ENCODE results near the gene TMBIM6.
A peak's percentile ranks its signal among the peaks of the same experiment; 100 is the strongest.

The TMBIM6 gene

DNA sequence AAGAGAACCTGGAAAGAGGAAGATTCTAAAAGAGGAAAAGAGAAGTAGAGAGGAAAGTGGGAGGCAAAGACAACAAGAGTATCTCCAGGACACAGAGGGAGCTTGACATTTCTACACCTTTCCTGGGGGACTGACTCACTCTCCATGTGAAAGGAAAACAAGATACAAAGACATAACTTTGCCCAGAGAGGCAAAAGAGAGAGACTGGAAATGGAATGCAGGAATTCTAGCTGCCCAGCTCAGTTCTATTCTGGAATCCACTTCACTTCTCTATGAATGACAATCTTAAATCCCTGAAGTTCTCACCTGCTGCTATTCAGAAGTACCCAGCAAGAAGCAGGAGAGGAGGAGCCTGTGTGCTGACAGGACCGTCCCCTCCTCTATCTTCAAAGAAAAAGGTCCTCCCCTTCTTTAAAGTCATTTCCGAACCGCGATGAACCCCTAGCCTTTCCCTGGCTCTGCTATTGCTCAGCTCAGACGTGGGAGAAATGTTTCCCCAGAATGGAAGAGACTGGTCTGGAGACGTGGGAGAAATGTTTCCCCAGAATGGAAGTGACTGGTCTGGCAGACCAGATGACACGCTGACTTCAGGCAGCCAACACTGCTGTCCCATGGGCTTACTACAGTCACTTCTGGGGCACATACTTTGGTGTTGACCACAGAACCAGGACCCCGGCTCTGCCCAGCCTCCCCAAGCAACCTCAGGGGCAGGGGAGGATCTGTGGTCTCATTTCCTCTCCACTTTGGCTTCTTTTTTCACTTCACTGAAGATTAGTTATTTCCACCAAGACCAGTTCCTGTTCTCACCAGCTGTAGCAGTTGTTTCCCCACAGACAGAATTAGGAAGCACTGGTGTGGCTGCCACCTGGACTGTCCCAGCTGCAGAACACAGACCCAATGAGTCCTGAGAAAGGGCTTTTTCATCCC, 42.5 kb upstream of the TMBIM6 start:
- Histone ChIP-seq H3K4me3 (ENCODE audit: low read length) (no peak overlapping the region), H3K23ac (ENCODE audit: low read length) (no peak overlapping the region), H2BK15ac (replicated peaks; ENCODE audit: low read depth) (no peak overlapping the region), H2BK5ac (ENCODE audit: low read length) (peak overlapping the region; percentile 28), H3K4me2 (ENCODE audit: low read length) (peak overlapping the region; percentile 3), H3K56ac (ENCODE audit: low read length) (peak overlapping the region; percentile 26), H3K79me2 (ENCODE audit: control insufficient read depth, insufficient read depth, low read length) (peaks cover 32% of the 10 kb centered on the region), H2BK120ac (ENCODE audit: low read depth, low read length) (no peak overlapping the region), H3K4me1 (ENCODE audit: control insufficient read depth, low read depth, low read length) (peaks cover 20% of the 10 kb centered on the region), H3K4ac (ENCODE audit: low read depth, low read length) (no peak overlapping the region), H2AK5ac (ENCODE audit: low read length) (no peak overlapping the region), H4K8ac (ENCODE audit: low read depth, low read length) (no peak overlapping the region), H3K79me1 (ENCODE audit: low read length) (peaks cover 14% of the 10 kb centered on the region), H4K5ac (ENCODE audit: low read length) (no peak overlapping the region), H3K36me3 (ENCODE audit: control insufficient read depth, insufficient read depth, low read length) (no peaks in the 10 kb centered on the region), H3K18ac (ENCODE audit: low read length) (peak overlapping the region; percentile 16), H3K27me3 (ENCODE audit: insufficient read depth, low read length, poor library complexity) (no peaks in the 10 kb centered on the region), H3K27ac (ENCODE audit: low read depth, low read length) (peak overlapping the region; percentile 52), H3K9ac (ENCODE audit: low read length) (peak overlapping the region; percentile 49)
- no CpG with 5 or more reads among the region's 8 CpGs for WGBS (ENCODE audit: extremely low coverage, insufficient coverage, low lambda C conversion rate)
- DNase-seq: peak; percentile 86

DNA sequence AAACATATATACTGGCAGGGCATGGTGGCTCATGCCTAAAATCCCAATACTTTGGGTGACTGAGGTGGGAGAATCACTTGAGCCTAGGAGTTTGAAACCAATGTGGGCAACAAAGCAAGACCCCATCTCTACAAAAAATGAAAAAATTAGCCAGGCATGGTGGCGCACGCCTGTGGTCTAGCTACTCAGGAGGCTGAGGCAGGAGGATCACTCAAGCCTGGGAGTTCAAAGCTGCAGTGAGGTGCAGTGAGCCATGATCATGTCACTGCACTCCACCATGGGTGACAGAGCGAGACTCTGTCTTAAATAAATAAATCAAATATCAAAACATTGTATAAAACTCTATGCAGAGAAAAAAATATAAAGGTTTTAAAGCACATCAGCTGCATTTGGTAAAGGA, 39.3 kb upstream of the TMBIM6 start:
- Histone ChIP-seq H3K27me3 (ENCODE audit: insufficient read depth, low read length, poor library complexity) (no peaks in the 10 kb centered on the region), H4K8ac (ENCODE audit: low read depth, low read length) (no peak overlapping the region), H3K18ac (ENCODE audit: low read length) (no peak overlapping the region), H3K23ac (ENCODE audit: low read length) (no peak overlapping the region), H3K79me2 (ENCODE audit: control insufficient read depth, insufficient read depth, low read length) (peaks cover 44% of the 10 kb centered on the region), H3K27ac (ENCODE audit: low read depth, low read length) (no peak overlapping the region), H3K4me1 (ENCODE audit: control insufficient read depth, low read depth, low read length) (peaks cover 30% of the 10 kb centered on the region), H3K79me1 (ENCODE audit: low read length) (peaks cover 20% of the 10 kb centered on the region), H4K5ac (ENCODE audit: low read length) (no peak overlapping the region), H3K36me3 (ENCODE audit: control insufficient read depth, insufficient read depth, low read length) (no peaks in the 10 kb centered on the region), H3K4me2 (ENCODE audit: low read length) (no peak overlapping the region), H2AK5ac (ENCODE audit: low read length) (no peak overlapping the region), H3K4me3 (ENCODE audit: low read length) (no peak overlapping the region), H3K9ac (ENCODE audit: low read length) (no peak overlapping the region), H2BK5ac (ENCODE audit: low read length) (no peak overlapping the region), H2BK15ac (replicated peaks; ENCODE audit: low read depth) (no peak overlapping the region), H3K56ac (ENCODE audit: low read length) (no peak overlapping the region), H3K4ac (ENCODE audit: low read depth, low read length) (no peak overlapping the region), H2BK120ac (ENCODE audit: low read depth, low read length) (no peak overlapping the region)
- WGBS (ENCODE audit: extremely low coverage, insufficient coverage, low lambda C conversion rate): no CpG with 5 or more reads among the region's 3 CpGs
- DNase-seq: no peak

DNA sequence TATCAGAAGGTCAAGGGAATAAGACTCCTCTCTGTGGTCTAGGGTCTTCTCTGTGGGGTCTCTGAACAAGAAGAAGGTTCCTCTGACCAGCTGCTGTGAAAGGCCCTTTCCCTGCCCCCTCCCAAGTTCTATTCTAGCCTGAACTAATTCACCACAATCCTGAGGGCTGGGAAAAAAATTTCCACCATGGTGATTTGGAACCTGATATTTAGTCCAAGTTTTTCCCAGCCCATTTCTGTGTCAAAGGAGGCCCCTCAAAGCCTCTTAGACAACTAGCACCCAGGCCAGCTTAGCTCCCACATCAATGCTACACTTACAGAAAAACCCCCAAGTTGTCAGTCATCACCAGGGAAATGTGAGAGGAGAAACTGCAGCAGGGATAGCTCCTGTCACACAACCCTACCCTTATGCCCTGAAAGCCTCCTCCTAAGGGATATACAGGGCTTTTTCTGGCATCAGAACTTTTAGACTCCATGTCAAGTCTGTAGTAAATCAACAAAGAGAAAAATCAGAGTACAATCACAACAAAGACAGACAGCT, 38.6 kb upstream of the TMBIM6 start:
- H4K5ac ChIP-seq (ENCODE audit: low read length): no peak overlapping the region
- H3K79me1 ChIP-seq (ENCODE audit: low read length): peaks cover 18% of the 10 kb centered on the region
- peak overlapping the region; percentile 11 for H3K27ac ChIP-seq (ENCODE audit: low read depth, low read length)
- no peak overlapping the region for H3K18ac ChIP-seq (ENCODE audit: low read length)
- H3K4ac ChIP-seq (ENCODE audit: low read depth, low read length): no peak overlapping the region
- peaks cover 27% of the 10 kb centered on the region for H3K4me1 ChIP-seq (ENCODE audit: control insufficient read depth, low read depth, low read length)
- H2BK15ac ChIP-seq (replicated peaks; ENCODE audit: low read depth): no peak overlapping the region
- no peak overlapping the region for H3K9ac ChIP-seq (ENCODE audit: low read length)
- no peak overlapping the region for H2AK5ac ChIP-seq (ENCODE audit: low read length)
- no peak overlapping the region for H3K4me2 ChIP-seq (ENCODE audit: low read length)
- H3K4me3 ChIP-seq (ENCODE audit: low read length): no peak overlapping the region
- no peak overlapping the region for H3K23ac ChIP-seq (ENCODE audit: low read length)
- no peak overlapping the region for H2BK5ac ChIP-seq (ENCODE audit: low read length)
- H3K79me2 ChIP-seq (ENCODE audit: control insufficient read depth, insufficient read depth, low read length): peaks cover 40% of the 10 kb centered on the region
- no peaks in the 10 kb centered on the region for H3K36me3 ChIP-seq (ENCODE audit: control insufficient read depth, insufficient read depth, low read length)
- H2BK120ac ChIP-seq (ENCODE audit: low read depth, low read length): no peak overlapping the region
- no peak for DNase-seq
- H4K8ac ChIP-seq (ENCODE audit: low read depth, low read length): no peak overlapping the region
- H3K27me3 ChIP-seq (ENCODE audit: insufficient read depth, low read length, poor library complexity): no peaks in the 10 kb centered on the region
- H3K56ac ChIP-seq (ENCODE audit: low read length): no peak overlapping the region

DNA sequence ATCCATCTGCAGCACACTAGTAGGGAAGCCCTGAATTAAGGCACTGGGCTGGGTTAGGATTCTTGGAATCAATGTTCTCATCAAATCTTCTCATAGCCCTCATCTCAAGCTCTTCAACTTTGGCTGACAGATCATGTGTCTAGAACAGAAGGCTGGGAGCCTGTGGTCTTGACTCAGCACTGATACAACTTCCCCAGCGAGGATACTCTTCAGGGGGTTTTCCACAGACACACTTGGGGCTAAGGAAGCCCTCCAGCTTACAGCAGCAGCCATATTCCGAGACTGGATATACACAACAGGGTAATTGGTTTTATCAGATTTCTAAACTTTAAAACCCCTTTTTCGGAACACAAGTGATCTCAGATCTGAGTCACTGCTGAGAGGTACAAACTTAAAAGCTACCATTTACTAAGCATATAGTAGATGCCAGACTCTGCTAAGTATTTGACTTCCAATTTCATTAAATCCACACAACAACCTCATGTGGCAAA, 37.7 kb upstream of the TMBIM6 start:
- Histone ChIP-seq H3K79me2 (ENCODE audit: control insufficient read depth, insufficient read depth, low read length) (peaks cover 40% of the 10 kb centered on the region), H3K56ac (ENCODE audit: low read length) (no peak overlapping the region), H3K9ac (ENCODE audit: low read length) (no peak overlapping the region), H3K27ac (ENCODE audit: low read depth, low read length) (no peak overlapping the region), H4K8ac (ENCODE audit: low read depth, low read length) (no peak overlapping the region), H3K18ac (ENCODE audit: low read length) (no peak overlapping the region), H2AK5ac (ENCODE audit: low read length) (no peak overlapping the region), H3K36me3 (ENCODE audit: control insufficient read depth, insufficient read depth, low read length) (no peaks in the 10 kb centered on the region), H2BK5ac (ENCODE audit: low read length) (no peak overlapping the region), H3K4me1 (ENCODE audit: control insufficient read depth, low read depth, low read length) (peaks cover 19% of the 10 kb centered on the region), H2BK120ac (ENCODE audit: low read depth, low read length) (no peak overlapping the region), H3K27me3 (ENCODE audit: insufficient read depth, low read length, poor library complexity) (no peaks in the 10 kb centered on the region), H3K23ac (ENCODE audit: low read length) (no peak overlapping the region), H3K4ac (ENCODE audit: low read depth, low read length) (no peak overlapping the region), H3K79me1 (ENCODE audit: low read length) (peaks cover 16% of the 10 kb centered on the region), H2BK15ac (replicated peaks; ENCODE audit: low read depth) (no peak overlapping the region), H4K5ac (ENCODE audit: low read length) (no peak overlapping the region), H3K4me3 (ENCODE audit: low read length) (no peak overlapping the region), H3K4me2 (ENCODE audit: low read length) (no peak overlapping the region)
- no peak for DNase-seq
- WGBS (ENCODE audit: extremely low coverage, insufficient coverage, low lambda C conversion rate): no CpG with 5 or more reads among the region's 3 CpGs

DNA sequence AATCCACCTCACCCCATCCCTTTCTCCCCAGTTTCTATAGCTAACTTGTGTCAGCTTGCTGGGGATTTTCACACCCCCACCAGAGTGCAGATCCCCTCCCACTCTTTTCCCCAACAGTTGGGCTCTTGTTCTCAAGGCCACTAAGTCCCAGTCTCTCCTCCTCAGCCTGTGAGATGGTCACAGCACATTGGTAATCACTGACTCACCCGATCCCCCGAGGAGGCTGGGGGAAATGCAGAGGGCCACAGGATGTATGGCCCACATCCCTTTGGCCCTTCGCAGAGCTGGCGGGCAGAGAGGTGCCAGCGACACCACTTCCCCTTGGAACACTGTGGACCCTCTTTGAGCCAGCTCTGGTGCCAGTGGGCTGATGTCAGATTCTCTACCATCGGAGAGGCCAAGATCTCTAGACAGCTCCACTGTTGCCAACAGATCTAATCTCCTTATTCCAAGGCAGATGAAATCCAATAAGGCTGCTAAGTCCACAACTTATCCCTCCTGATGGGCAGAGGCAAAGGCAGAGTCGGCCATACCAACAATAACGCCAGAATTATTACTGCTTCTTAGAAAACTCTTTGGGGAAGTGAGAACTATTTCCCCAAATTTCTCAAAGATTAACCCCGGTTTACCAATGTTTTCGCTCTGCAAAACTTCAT, 35.8 kb upstream of the TMBIM6 start:
- Histone ChIP-seq H4K8ac (ENCODE audit: low read depth, low read length) (no peak overlapping the region), H2BK120ac (ENCODE audit: low read depth, low read length) (no peak overlapping the region), H3K27me3 (ENCODE audit: insufficient read depth, low read length, poor library complexity) (no peaks in the 10 kb centered on the region), H2AK5ac (ENCODE audit: low read length) (peak overlapping the region; percentile 62), H3K27ac (ENCODE audit: low read depth, low read length) (no peak overlapping the region), H3K4me1 (ENCODE audit: control insufficient read depth, low read depth, low read length) (peaks cover 14% of the 10 kb centered on the region), H3K79me1 (ENCODE audit: low read length) (peaks cover 16% of the 10 kb centered on the region), H3K4ac (ENCODE audit: low read depth, low read length) (no peak overlapping the region), H3K79me2 (ENCODE audit: control insufficient read depth, insufficient read depth, low read length) (peaks cover 40% of the 10 kb centered on the region), H2BK5ac (ENCODE audit: low read length) (no peak overlapping the region), H3K9ac (ENCODE audit: low read length) (peak overlapping the region; percentile 91), H3K4me3 (ENCODE audit: low read length) (no peak overlapping the region), H3K23ac (ENCODE audit: low read length) (peak overlapping the region; percentile 100), H3K18ac (ENCODE audit: low read length) (peak overlapping the region; percentile 93), H3K56ac (ENCODE audit: low read length) (peak overlapping the region; percentile 93), H3K4me2 (ENCODE audit: low read length) (peak overlapping the region; percentile 84), H3K36me3 (ENCODE audit: control insufficient read depth, insufficient read depth, low read length) (no peaks in the 10 kb centered on the region), H2BK15ac (replicated peaks; ENCODE audit: low read depth) (no peak overlapping the region), H4K5ac (ENCODE audit: low read length) (no peak overlapping the region)
- peak; percentile 82 for DNase-seq
- no CpG with 5 or more reads among the region's 10 CpGs for WGBS (ENCODE audit: extremely low coverage, insufficient coverage, low lambda C conversion rate)
